ENCODE measurements around the gene FAM90A26.
"Not testable (repeated sequence)": the region's sequence is repeated elsewhere in the genome, so short reads cannot be mapped to it uniquely, and the experiment has no call there.

The FAM90A26 gene

DNA sequence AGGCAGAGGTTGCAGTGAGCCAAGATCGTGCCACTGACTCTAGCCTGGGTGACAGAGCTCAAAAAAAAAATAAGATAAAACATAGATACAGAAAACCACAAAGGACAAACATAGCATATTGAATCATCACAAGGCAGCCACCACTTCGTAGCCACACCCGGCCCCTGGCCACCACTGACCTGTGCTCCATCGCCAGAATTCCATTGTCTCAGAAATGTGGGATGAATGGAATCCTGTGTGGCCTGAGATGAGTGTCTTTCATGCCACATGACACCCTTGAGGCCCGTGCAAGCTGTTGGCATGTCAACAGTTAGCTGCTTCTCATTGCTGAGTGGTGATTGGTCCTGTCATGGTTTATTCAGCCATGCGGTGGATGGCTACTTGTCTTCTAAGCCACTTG, 10.2 kb upstream of the FAM90A26 start:
- DNase-seq, result not testable (repeated sequence)

DNA sequence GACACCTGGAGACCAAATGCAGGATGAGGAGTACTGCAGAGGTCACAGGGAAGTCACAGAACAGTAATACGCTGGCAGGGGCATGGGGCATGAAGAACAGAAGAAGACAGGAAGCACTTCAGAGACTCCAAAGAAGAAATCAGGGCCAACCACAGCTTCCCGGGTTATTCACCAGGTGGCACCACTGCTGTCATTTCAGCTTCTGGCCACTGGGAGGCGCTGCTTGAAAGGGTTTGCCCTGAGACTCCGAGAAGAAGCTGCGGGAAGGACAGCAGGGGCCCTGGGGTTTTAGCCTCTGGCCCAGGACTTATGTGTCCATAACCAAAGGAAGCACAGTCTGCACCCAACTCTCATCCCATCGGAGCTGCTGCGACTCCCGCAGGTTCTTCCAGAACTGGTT, 4.2 kb upstream of the FAM90A26 start:
- DNase-seq, result not testable (repeated sequence)

DNA sequence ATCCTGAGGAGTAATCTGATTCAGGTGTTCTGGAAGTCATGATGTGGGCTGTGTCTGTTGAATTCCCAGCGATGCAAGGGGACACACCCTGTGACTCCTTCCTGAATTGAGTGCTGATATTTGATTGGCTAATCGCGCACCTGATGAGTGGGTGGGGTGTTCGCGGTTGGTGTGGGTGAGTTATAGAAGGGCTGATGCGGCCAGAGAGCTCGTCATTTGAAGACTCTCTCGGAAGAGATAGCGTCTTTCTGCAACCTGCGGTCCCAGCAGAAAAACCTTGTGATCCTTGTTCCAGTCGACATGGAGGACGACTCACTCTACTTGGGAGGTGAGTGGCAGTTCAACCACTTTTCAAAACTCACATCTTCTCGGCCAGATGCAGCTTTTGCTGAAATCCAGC, 40.1 kb downstream of the FAM90A26 start, which contains the start of gene USP17L10:
TSS of gene USP17L10 (plus strand) at position 301 of the 400 bp plus-strand sequence. CDS start at position 301, 0 bp downstream.
- DNase-seq, result not testable (repeated sequence)

DNA sequence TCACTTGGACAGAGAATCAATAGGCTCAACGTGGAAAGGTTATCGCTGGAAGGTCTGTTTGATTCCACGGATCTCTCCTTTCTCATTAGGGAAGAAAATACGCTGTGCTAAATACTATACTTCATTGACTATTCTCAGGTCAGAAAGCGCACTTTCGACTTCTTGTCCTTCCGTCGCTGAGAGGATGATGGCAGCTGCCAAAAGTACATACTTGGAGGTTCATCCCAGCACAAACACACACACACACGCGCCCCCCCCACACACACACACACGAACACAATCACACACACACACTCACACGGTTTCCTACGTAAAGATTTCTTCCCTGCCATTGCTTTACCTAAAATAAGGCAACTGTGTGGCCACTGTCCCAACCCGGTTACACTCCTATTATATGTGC, 44.5 kb downstream of the FAM90A26 start:
- not testable (repeated sequence) for DNase-seq

DNA sequence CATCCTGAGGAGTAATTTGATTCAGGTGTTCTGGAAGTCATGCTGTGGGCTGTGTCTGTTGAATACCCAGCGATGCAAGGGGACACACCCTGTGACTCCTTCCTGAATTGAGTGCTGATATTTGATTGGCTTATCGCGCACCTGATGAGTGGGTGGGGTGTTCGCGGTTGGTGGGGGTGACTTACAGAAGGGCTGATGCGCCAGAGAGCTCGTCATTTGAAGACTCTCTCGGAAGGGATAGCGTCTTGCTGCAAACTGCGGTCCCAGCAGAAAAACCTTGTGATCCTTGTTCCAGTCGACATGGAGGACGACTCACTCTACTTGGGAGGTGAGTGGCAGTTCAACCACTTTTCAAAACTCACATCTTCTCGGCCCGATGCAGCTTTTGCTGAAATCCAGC, 44.9 kb downstream of the FAM90A26 start, which contains the start of gene USP17L11:
TSS of gene USP17L11 (plus strand) at position 301 of the 400 bp plus-strand sequence. CDS start at position 301, 0 bp downstream.
- not testable (repeated sequence) for DNase-seq

DNA sequence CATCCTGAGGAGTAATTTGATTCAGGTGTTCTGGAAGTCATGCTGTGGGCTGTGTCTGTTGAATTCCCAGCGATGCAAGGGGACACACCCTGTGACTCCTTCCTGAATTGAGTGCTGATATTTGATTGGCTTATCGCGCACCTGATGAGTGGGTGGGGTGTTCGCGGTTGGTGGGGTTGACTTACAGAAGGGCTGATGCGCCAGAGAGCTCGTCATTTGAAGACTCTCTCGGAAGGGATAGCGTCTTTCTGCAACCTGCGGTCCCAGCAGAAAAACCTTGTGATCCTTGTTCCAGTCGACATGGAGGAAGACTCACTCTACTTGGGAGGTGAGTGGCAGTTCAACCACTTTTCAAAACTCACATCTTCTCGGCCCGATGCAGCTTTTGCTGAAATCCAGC, 49.6 kb downstream of the FAM90A26 start, which contains the start of gene USP17L12:
TSS of gene USP17L12 (plus strand) at position 301 of the 400 bp plus-strand sequence. CDS start at position 301, 0 bp downstream.
- DNase-seq, result not testable (repeated sequence)

DNA sequence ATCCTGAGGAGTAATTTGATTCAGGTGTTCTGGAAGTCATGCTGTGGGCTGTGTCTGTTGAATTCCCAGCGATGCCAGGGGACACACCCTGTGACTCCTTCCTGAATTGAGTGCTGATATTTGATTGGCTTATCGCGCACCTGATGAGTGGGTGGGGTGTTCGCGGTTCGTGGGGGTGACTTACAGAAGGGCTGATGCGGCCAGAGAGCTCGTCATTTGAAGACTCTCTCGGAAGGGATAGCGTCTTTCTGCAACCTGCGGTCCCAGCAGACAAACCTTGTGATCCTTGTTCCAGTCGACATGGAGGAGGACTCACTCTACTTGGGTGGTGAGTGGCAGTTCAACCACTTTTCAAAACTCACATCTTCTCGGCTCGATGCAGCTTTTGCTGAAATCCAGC, 54.4 kb downstream of the FAM90A26 start, which contains the start of gene USP17L13:
TSS of gene USP17L13 (plus strand) at position 301 of the 400 bp plus-strand sequence. CDS start at position 301, 0 bp downstream.
- not testable (repeated sequence) for DNase-seq

Measured in DMS153 (cell line).